Thymus (tissue), 11 donors: ENCODE results near the gene TMEM250. TPM values are rescaled to one million over a fixed set of nuclear protein-coding genes. Genes with fewer than 3 reads are reported as not detected.
A peak's percentile ranks its signal among the peaks of the same experiment; 100 is the strongest.

Source experiments
- DNase-seq, 9 donors: peaks; one replicate each; pipeline ENCODE4 v3.0.0-alpha.2; 2013; ENCODE audit warnings: low spot score in 9 of 9, low read depth in 6 of 9, missing footprints in 1 of 9
- H3K27ac ChIP-seq, 2 donors: one replicate each; pipeline ENCODE4 v1.5.1; 2013; ENCODE audit warnings: control low read depth in 1 of 2, low read depth in 1 of 2, low read length in 1 of 2, mild to moderate bottlenecking in 1 of 2, moderate library complexity in 1 of 2
- H3K27me3 ChIP-seq, 2 donors: one replicate each; pipeline ENCODE4 v1.5.1; 2013; ENCODE audit warnings: low read length in 1 of 2; ENCODE audit not compliant: control insufficient read depth in 2 of 2, insufficient read depth in 1 of 2
- H3K36me3 ChIP-seq, 2 donors: one replicate each; pipeline ENCODE4 v1.5.1; 2013; ENCODE audit warnings: low read length in 1 of 2, mild to moderate bottlenecking in 1 of 2, moderate library complexity in 1 of 2; ENCODE audit not compliant: control insufficient read depth in 2 of 2, insufficient read depth in 2 of 2
- H3K4me1 ChIP-seq, 2 donors: one replicate each; pipeline ENCODE4 v1.5.1; 2013; ENCODE audit warnings: low read length in 2 of 2; ENCODE audit not compliant: control insufficient read depth in 2 of 2, insufficient read depth in 2 of 2
- H3K4me3 ChIP-seq, 2 donors: one replicate each; pipeline ENCODE4 v1.5.1; 2013; ENCODE audit warnings: low read length in 2 of 2, control low read depth in 1 of 2, mild to moderate bottlenecking in 1 of 2
- H3K9me3 ChIP-seq, 2 donors: one replicate each; pipeline ENCODE4 v1.5.1; 2013; ENCODE audit warnings: low read length in 1 of 2, mild to moderate bottlenecking in 1 of 2; ENCODE audit not compliant: control insufficient read depth in 2 of 2, insufficient read depth in 1 of 2
- WGBS: extraction: QIAGEN DNeasy Blood & Tissue Kit; methylation state at CpG from one replicate; pipeline ENCODE4 v1.1.7; 2013; 5-methylcytosine and 5-hydroxymethylcytosine counted together
- polyA plus RNA-seq: library from polyadenylated mRNA; stranded (reverse); fragments of 200-250 nt; gene quantifications from one replicate; pipeline ENCODE4 v1.2.3, GENCODE V29; 2013
- total RNA-seq: library from RNA; stranded (reverse); fragments of 120-200 nt; gene quantifications from one replicate; pipeline ENCODE4 v1.2.4, GENCODE V29; 2013
- donor health status: healthy.

TMEM250 gene
- total and polyA plus RNA-seq, 2 donors = 19.2 to 22.4 TPM

DNA sequence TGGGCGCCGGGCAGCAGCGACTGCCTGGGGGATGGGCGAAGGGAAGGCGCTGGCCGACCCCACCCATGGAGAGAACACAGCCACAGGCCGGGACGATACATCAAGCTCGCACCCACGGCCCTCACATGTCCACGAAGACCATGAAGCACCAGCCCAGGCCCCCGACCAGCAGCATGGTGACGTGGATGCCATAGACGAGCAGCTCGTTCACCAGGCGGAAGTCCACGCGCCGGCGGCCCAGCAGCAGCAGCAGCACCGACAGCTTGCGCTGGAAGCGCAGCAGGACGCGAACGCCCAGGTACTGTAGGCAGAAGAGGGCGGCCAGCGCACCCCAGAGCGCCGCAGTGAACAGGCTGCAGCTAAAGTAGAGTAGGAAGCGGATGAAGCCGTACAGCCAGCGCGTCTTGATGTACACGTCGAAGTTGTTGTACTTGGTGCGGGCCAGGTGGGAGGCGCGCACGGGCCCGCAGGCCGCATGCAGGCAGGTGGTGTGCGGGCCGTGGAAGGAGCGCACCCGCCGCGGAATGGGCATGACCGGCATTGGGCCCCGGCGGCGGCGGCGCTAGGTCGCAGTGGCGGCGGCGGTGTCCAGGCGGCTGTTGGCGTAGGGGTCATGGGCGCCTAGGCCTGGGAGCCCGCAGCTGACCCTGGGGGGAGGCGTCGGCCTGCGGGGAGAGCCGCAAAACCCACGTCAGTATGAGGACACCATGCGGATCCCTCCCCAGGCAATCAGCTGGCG lies 2.1 kb downstream of the TMEM250 start:
- Histone ChIP-seq H3K4me1 (peaks cover 18 to 40% of the 10 kb centered on the region in 2 donors), H3K36me3 (peaks cover 15 to 21% of the 10 kb centered on the region in 2 donors), H3K9me3 (no peaks in the 10 kb centered on the region), H3K27ac (no peak overlapping the region), H3K27me3 (no peaks in the 10 kb centered on the region), H3K4me3 (no peak overlapping the region)
- WGBS = 98% methylated on average over 69 of the region's 69 CpGs
- DNase-seq = no peak

DNA sequence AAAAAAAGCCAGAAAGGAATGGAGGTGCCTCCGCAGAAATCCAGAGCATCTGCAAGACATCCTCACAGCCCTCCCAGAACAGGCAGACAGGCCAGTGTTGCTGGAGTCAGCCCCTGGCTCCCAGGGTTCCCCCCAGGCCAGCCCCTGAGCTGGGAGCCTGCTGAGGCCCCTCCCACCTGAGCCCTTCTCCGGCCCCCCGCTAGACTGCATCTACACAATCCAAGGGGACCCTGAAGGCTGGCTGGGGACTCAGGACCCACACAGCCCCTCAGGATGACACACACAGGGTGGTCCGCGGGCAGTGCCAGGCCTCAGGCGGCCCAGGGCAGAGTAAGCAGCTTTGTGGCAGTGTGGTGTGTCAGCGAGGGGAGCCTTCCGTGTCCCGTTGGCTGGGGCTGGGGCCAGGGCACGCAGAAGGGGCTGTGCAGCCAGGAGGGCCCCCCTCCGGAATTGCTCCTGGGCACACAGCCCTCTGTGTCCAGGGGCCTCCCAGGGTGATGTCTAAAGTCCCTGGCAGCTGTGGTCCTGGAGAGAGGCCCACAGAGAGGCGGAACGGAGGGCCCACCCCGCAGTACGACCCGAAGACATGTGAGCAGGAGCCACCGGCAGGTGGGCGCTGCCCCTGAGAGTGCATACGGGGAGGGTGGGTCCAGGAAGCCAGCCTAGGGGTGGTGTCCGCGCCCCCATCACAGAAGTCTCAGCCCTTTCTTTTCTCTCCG lies 2.9 kb downstream of the TMEM250 start:
- Histone ChIP-seq H3K27me3 (no peaks in the 10 kb centered on the region), H3K9me3 (no peaks in the 10 kb centered on the region), H3K36me3 (peaks cover 15 to 21% of the 10 kb centered on the region in 2 donors), H3K27ac (no peak overlapping the region), H3K4me1 (peaks cover 22 to 47% of the 10 kb centered on the region in 2 donors), H3K4me3 (no peak overlapping the region)
- 98% methylated on average over 22 of the region's 22 CpGs for WGBS
- DNase-seq = no peak

DNA sequence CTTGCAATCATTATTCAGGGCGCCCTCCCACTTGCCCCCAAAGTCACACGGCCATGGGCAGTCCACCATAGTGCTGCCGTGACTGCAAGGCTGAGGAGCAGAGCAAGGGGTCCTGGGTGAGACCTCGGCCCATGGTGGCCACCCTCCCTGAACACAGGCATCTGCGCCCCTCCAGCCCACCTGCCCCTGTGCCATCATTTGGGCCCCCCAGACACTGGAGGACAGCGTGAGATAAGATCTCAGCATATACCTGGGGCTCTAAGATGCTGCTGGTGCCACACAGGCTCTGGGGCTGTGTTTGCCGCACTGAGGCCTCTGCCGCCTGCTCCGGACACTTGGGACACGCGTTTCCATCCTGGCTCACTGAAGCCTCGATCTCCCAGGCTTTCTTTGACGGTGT lies 3.5 kb downstream of the TMEM250 start:
- Histone ChIP-seq H3K9me3 (no peaks in the 10 kb centered on the region), H3K4me3 (no peak overlapping the region), H3K4me1 (peaks cover 28 to 53% of the 10 kb centered on the region in 2 donors), H3K36me3 (peaks cover 15 to 21% of the 10 kb centered on the region in 2 donors), H3K27me3 (peaks cover 0 to 4% of the 10 kb centered on the region in 2 donors), H3K27ac (no peak overlapping the region)
- DNase-seq = no peak
- WGBS = 98% methylated on average over 13 of the region's 13 CpGs

DNA sequence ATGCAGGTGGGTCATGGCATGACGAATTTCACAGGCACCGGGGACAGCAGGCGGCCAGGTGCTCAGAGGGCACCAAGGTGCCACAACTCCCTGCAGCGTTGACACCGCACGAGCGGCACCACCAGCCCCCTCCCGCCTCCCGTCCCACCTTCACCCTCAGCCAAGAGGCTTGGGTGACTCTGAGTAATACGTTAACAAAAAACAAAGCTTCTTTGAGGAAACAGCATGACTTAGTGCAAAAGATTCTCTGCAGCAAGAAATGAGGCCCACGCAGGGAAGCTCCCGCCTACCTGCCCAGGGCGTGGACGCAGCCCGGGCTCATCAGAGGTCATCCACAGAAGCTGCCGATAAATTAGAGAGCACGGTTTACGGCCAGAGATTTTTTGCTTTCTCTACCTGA lies 4.1 kb downstream of the TMEM250 start:
- Histone ChIP-seq H3K36me3 (peaks cover 15 to 21% of the 10 kb centered on the region in 2 donors), H3K4me3 (no peak overlapping the region), H3K9me3 (no peaks in the 10 kb centered on the region), H3K4me1 (peaks cover 27 to 53% of the 10 kb centered on the region in 2 donors), H3K27me3 (peaks cover 0 to 7% of the 10 kb centered on the region in 2 donors), H3K27ac (no peak overlapping the region)
- WGBS = 98% methylated on average over 18 of the region's 18 CpGs
- no peak for DNase-seq

DNA sequence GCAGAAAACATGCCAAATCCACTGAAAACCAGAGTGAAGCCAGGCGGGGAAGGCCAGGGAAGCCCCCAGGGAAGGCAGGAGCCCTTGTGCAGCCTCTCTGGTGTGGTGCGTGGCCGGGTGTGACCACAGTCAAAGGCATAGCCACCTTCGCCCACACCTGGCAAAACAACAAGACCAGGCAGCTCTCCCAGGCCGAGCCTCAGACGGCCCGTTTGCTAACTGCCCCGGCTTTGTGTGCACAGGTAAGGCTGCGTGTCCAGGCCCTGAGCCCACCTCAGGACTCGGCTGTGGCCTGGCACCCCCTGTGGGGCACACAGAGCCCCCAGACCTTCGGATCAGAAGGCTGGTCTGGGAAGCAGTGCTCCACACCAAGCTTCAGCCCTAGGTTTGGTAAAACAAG lies 6.1 kb downstream of the TMEM250 start:
- peaks cover 0 to under 1% of the 10 kb centered on the region in 2 donors for H3K9me3 ChIP-seq
- no peak overlapping the region for H3K4me3 ChIP-seq
- WGBS = 95% methylated on average over 11 of the region's 11 CpGs
- peak overlapping the region in 1 of 2 donors; percentile 80 for H3K27ac ChIP-seq
- H3K36me3 ChIP-seq = peaks cover 15 to 21% of the 10 kb centered on the region in 2 donors
- H3K27me3 ChIP-seq = peaks cover 0 to 7% of the 10 kb centered on the region in 2 donors
- no peak for DNase-seq
- peaks cover 36 to 67% of the 10 kb centered on the region in 2 donors for H3K4me1 ChIP-seq

DNA sequence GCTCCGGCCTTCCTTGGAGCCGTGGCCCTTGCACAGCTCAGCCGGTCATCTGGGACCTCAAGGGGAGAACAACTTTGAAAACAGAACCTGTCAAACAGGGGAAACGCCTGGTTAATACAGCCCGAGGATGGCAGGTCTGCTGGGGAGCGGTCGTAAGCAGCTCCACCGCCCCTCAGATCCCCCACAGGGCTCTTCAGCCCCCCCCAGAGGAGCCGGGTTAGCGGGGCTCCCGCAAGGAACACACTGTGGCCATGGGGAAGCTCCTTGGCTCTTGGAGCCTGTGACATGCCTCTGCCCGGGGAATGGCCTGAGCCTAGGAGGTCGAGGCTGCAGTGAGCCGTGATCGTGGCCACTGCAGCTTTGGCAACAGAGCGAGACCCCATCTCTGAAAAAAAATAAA lies 6.8 kb downstream of the TMEM250 start:
- H3K27ac ChIP-seq = no peak overlapping the region
- peaks cover 15 to 21% of the 10 kb centered on the region in 2 donors for H3K36me3 ChIP-seq
- WGBS = 96% methylated on average over 16 of the region's 16 CpGs
- no peak for DNase-seq
- H3K9me3 ChIP-seq = peaks cover 0 to 3% of the 10 kb centered on the region in 2 donors
- H3K4me3 ChIP-seq = no peak overlapping the region
- peaks cover 0 to 7% of the 10 kb centered on the region in 2 donors for H3K27me3 ChIP-seq
- peaks cover 36 to 68% of the 10 kb centered on the region in 2 donors for H3K4me1 ChIP-seq

DNA sequence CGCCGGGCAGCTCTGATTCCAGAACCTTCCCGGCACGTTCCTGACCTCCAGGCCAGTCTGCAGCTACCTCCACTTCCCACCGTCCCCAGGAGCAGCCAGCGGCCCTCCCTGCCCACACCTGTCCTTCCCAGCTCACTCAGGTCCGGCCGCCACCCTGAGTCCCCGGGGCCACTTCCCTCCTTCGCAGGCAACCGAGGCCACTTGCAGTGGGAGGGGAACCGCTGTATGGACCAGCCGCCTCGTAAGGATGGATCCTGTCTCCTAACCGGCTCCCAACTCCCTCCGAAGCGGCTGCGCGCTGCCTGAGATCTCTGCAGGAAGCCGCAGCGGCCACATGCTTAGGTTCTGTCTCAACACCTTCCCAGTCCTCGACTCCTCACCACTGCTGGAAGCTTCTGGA lies 7.5 kb downstream of the TMEM250 start:
- DNase-seq = no peak
- Histone ChIP-seq H3K4me1 (peaks cover 41 to 75% of the 10 kb centered on the region in 2 donors), H3K4me3 (no peak overlapping the region), H3K9me3 (peaks cover 0 to 3% of the 10 kb centered on the region in 2 donors), H3K36me3 (peaks cover 12 to 17% of the 10 kb centered on the region in 2 donors), H3K27me3 (peaks cover 0 to 7% of the 10 kb centered on the region in 2 donors), H3K27ac (no peak overlapping the region)
- WGBS = 95% methylated on average over 22 of the region's 22 CpGs

DNA sequence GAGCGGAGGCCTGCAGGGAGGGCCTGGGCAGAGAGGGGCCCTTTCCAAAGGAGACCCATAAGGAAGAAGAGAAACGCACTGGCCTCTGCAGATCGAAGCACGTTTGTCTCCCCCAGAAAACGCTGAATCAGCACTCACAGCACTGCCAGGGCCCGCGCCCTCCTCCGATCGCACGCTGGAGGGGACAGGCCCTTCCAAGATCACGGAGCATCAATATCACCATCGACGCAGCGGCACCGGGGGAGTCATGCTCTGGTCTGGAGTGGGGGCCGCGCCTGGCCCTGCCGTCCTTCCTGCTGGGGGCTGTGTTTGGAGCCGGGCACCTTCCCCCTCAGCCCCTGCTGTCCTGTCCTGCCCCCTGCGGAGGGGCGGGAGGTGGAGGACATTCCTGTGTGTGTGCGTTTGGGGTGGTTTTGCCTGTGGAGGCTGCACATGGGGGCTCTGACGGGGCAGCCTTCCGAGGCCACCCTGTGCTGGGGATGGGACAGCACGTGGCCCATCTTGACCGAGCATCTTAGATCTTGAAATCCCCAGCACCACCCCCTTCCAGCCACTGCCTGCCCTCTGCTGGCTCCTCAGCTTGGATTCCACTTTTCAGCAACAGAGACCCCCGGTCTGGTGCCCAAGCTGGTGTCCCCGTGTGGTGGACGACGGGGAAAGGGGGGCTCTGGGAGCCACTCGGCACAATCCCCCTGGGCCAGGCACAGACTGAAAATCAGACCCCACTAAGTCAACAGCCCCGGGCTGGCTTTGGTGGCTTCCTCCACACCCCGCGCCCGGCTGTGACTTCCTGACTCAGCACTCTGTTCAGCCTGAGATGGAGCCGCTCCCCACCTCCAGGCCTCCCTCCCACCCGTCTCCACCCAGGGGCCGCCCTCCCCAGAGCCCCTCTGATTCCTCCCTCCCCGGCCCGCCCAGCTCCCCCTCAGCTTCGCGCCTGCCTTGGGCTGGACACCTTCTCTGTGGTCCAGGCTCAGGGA lies 8.3 kb downstream of the TMEM250 start:
- 10% methylated on average over 42 of the region's 42 CpGs for WGBS
- peaks cover 41 to 80% of the 10 kb centered on the region in 2 donors for H3K4me1 ChIP-seq
- peaks cover 5 to 9% of the 10 kb centered on the region in 2 donors for H3K36me3 ChIP-seq
- DNase-seq = peak in 2 of 9 donors; percentile 35 to 45
- peaks cover 0 to 3% of the 10 kb centered on the region in 2 donors for H3K9me3 ChIP-seq
- peak overlapping the region; percentile 45 to 64 for H3K27ac ChIP-seq
- peaks cover 0 to 8% of the 10 kb centered on the region in 2 donors for H3K27me3 ChIP-seq
- H3K4me3 ChIP-seq = peak overlapping the region; percentile 43 to 62
